HG02571 (cell line): ENCODE measurements around the gene TBX20.
"Not testable (repeated sequence)": the region's sequence is repeated elsewhere in the genome, so short reads cannot be mapped to it uniquely, and the experiment has no call there.

Experiments
- ATAC-seq: cut with Tn5 transposase; IDR thresholded peaks from one replicate; pipeline ENCODE4 v1.9.1; 2021; ENCODE audit warnings: mild to moderate bottlenecking, moderate library complexity; ENCODE audit not compliant: unreplicated experiment

TBX20 gene

DNA sequence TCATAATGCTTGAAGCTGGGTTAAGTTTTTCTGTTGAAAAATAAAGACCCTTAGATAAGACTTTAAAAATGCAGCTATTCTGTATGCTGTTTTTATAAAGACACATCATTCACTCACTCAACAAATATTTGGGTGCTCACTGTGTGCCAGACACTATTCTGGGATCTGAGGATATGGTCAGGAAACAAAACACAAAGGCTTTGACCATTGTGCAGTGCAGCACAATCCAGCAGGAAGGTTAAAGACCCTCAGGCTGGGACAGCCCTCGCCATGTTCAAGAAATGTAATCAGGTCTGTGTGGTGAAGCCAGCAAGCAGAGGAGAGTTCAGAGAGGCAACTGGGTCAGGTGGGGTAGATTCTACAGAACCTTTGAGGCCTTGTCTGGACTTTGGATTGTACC is 31.5 kb downstream of the TBX20 start:
- not testable (repeated sequence) for ATAC-seq

DNA sequence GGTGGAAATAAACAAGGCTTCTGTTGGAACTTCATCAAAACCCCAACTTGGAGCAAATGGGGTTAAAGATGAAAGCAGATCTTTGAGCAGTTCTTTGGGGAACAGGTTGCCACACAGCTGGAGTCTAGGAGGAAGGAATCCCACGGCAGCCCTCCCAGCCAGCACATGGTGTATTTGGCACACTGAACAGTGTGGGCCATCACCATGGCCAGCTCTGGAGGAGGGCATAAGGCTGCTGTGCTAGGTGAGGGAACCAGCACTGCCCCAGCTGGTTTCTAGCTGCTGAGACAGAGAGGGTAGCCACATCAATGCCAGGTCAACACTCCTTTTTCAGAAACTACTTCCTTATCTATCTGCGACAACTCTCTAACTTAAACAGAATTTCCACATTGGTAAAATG is 33.7 kb downstream of the TBX20 start:
- not testable (repeated sequence) for ATAC-seq

DNA sequence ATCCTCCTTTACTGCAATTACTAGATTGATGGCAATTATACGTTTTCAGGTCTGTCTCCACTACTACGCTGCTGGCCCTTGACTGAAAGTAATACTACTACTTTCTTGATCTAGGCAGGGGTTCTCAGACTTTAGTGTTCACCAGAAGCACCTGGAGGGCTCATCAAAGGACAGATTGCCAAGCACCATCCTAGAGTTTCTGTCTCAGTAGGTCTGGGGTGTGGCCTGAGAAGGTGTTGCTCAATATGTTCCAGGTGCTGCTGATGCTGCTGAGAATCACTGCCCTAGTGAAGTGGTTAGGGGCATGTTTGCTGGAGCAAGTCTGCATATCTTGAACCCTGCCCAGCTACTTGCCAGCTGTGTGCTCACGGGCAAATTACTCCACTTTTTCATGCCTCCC is 37.9 kb downstream of the TBX20 start:
- not testable (repeated sequence) for ATAC-seq

DNA sequence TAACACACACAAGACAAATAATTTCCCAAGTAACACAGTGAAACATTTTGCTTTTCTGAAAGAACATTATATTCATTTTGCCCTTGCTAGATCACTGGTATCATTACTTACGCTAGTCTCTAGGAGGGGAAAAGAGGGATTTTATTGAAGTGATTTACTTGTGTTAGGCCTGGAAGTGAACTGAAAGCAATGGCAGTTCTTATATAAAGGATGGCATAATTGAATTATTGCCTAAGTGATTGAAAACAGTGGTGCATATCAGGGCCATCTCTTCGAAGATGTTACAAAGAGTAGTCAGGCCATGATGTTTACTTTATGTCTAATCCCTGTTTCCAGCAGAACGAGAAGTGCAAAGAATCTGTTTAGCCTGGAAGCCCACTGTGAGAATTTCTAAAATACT is 38.8 kb downstream of the TBX20 start:
- ATAC-seq, result not testable (repeated sequence)

DNA sequence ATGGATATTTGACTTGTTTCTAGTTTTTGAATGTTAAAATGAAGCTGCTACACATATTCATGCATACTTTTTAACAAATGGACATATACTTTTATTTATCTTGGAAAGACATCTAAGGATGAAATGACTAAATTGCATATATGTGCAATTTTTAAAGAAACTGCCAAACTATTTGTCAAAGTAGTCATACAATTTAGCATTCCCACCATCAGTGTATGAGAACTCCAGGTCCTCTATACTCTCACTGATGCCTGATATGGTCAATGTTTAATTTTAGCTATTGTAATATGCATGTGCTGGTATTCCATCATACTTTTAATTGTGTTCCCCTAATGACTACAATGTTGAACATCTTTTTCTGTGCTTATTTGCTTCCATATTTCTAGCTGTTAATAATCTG is 47.0 kb downstream of the TBX20 start:
- not testable (repeated sequence) for ATAC-seq

DNA sequence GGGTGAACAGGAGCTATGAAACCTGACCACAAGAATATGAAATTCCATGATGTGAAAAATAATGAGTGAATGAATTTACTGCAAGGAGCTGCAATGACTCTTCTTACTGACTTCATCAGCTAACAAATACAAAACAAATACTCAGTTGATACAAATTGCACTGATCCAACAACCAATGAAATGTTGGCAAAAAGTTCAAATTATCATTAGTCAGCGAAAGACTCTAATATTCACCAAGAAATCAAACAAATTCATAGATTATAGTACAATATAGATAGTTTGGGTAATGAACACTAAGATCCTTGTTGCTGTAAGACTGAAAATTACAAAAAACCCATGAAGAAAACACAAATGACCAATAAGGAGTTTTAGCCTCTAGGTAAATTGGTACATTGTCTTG is 49.0 kb downstream of the TBX20 start:
- ATAC-seq, result not testable (repeated sequence)

DNA sequence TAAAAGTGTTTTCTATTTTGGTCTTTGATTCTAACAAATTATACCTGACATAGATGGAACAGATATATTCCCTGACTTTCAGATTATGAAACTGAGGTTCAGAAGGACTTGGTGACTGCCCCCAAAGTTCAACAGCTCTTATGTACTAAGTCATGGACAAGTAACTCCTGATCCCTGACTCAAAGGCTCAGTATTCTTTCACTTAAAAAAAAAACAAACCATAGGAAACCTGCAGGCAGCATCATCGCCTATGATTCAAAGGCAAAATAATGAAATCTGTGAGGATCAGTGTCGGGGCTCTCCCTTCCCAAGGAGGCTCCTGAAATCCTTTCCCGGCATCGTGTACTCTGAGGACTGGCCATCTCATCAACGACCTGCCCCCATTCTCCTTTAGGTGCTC is 49.9 kb downstream of the TBX20 start:
- ATAC-seq, result not testable (repeated sequence)

DNA sequence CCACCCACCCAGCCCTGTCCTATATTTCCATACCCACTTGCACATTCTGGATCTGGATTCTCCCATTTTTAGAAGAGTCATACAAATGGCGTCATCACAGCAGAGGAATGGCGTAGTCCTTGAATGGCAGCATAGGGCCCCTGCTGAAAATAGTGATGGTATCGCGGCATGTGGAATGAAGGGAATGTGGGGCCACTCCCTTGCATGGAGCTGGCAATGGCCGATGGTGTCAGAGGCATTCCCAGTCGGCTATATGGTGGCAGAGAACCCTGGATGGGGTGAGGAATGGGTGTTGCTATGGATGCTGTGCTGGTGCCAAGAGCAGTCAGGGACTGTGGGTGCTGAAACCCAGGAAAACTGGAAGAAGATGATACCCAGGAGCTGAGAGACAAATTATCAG is 51.5 kb downstream of the TBX20 start:
- not testable (repeated sequence) for ATAC-seq

DNA sequence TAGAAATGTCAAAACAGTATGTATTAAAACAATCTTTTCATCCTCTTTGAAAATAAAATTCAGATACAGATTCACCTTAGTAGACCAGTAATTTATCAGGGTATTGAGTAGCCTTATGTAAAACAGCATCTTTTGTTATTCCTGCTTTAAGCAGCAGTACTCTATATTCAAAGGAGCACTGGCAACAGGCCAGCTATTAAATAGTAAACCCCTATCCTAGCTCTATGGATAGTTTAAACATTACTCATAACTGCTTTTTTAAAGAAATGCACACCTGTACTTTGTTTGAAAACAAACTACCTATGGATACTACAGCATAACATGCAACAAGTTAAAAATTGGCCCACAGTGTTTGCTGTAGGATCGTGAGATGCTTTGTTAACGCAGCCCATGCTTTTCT is 53.7 kb downstream of the TBX20 start:
- ATAC-seq, result not testable (repeated sequence)

DNA sequence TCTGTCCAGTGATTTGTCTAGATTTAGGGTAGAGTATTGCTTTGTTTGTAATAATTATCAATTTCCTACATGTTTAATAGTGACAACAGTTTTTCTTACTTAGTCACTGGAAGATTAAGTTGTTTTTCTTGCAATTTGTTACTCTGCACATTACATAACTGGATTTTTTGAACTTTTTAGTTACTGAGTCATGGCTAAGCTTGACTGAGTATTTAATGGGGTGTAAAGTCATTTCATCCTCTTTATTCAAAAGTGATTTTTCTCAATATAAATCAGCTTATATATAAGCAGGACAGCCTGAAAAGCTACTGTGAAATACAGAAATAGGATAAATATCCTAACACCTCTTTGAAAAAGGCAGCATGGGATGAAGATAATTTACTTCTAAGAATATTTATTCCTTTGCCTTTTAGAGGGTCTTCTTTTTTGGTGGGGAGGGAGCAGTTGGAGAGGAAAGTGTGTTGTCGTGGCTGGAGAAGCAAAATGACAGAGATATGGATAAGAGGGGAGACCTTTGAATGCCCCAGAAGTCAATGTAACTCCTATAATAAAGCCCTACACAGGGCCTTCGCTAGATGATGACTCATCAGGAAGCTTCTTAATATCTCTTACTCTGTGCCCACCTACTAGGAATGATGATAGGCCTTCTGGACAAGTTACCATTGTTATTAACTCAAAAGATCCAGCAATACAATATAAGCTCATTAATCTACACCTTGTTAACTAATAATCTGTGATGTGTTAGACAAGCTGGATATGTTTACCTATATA is 55.3 kb downstream of the TBX20 start:
- ATAC-seq, result not testable (repeated sequence)

DNA sequence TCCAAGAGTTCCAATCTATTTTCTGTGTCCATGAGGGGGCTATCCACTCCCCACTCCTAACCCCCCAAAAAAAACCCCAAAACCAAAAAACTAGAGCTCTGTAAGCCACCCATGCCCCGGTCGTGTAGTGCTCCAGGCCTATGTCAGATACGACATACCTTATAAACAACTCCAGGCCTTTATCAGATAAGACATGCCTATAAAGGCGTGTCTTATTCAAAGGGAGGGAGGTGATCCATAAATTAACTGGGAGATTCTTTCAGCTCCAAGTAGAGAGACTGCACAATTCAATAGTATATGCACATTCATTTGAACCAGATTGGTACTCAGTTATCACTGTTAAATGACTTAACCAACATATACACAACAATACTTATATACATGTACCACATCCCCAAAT is 62.3 kb downstream of the TBX20 start:
- not testable (repeated sequence) for ATAC-seq

DNA sequence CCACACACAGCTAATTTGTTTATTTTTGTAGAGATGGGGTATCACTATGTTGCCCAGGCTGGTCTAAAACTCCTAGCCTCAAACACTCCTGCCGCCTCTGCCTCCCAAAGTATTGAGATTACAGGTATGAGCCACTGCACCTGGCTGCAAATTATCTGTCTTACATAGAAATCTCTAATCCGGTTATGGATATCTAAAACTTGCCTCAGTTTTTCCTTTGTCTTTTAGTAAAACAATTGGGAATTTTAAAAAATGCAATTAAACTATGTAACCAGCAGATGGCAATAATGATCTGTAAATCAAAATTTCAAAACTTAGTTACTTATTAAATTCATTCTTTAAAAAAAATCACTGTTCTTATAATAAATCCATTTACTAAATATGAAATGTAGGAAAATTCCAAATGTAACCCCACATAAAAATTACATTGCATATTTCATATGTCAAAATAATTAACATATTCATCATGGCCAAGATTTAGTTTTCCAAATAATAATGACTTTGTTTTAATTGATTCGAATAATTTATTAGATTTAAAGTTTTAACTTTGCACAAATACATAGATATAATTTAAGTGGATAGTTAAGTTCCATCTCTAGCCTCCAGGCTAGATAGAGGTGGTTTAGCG is 63.6 kb downstream of the TBX20 start:
- ATAC-seq, result not testable (repeated sequence)

DNA sequence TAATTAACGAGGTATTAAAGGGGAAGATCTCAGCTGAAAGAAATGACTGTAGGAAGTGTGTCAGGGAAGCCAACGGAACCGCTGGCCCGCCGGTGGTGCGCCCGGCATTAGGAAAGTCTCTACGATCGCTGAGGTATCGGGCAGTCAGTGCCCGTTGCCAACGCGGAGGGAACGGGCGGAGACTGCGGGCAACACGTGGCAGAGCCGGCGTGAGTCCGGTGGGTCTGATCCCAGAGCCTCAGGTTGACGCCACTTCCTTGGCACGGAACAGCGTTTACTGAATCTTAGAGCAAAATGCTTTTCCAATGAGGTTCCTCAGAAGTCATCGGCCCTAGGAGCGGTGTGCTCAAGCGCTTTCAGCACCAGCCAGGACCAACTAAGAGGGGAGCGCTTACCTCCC is 67.1 kb downstream of the TBX20 start:
- ATAC-seq, result not testable (repeated sequence)

DNA sequence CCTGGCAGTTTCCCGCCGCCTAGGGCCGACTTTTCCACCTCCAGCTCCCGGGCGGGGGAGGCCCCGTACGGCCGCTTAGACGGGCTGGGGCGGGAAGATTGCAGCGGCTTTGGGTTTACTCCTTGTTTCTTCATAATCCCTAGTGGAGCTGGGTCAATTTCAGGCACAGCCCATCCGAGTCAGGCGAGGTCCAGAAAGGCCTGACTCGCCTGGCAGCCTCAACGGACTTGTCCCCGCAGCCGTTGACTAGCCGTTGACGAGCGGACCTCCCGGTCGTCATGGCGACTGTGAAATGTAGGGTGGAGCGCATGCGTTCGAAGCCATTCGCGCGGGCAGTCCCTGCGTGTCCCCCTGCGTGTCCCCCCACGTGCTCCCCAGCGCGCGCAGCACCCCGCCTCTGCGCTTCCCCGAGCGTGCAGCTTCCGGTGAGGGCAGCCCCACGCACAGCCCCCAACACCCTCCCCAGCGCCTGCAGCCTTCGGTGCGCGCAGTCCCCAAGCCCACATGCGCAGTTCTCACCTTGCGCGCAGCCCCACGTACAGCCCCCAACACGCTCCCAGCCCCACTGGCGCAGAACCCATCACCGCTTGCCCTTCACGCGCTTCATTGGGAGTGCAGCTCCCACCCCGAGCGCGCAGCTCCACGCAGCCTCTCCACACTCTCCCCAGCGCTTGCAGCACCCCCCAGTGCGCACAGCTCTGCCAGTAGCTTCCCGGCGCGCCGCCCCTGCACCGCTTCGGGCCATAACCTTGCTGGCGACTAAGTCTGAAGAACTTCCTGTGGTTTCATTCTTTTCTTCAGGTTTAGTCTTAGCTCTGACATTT is 67.8 kb downstream of the TBX20 start:
- ATAC-seq, result no peak

DNA sequence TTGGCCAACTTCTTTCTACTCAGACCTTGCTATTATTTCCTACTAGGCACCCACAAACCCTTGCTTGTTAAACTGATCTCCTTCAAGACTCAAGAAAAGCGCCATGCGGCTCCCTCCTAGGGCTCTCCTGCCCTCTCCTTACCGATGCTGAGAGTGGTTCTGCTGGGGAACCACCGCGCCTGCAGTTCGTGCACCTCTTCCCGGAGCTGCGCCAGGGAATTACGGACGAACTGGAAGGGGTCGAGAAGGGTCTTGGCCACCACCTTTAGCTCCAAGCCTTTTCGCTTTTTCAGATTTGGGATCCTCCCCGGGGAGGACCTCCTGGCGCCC is 68.4 kb downstream of the TBX20 start:
- ATAC-seq, result not testable (repeated sequence)

DNA sequence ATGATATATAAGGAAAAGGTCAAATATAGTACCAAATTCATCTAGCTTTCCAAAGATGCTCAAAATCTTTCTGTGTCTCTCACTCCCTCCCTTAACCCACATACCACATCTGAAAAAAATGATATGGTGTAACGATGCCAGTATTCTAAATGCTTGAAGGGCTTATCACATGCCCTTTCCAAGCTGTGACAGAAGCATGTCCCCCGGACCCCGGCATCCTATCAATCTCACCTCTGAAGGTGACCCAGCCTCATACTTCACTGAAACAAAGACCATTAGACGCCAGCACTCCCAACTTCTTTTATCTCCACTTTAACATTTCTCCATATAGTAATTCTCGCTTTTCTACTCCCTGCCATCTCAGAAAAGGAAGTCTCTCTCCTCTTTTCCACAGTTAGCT is 68.9 kb downstream of the TBX20 start:
- ATAC-seq, result not testable (repeated sequence)

DNA sequence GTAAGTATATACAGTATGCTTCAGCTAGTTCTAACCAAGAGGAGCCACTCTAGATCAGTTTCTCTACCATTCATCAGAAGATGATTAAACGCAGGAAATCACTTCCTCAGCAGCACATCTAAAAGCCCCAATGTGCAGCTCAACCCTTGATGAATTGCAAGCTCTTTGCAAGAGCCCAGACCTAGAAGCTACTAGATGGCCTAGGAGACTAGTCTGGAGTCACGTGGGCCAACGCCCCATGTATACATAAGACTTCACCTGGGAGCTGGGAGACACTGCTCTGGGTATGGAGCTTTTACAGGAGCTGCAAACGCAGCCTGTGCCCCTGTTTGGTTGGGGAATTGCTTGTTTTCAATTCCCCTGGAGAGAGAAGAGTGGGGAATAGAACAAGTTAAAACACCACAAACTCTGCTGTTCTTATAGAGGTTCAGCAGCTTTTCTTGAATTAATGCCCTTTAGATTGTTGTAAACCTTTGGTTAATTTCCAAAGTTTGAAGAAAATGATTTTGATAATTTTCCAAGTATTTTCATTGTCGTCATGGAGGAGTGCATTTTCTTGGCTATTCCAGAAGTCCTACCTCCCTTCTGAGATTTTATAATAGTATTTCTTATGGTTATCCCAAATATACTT is 69.9 kb downstream of the TBX20 start:
- not testable (repeated sequence) for ATAC-seq

DNA sequence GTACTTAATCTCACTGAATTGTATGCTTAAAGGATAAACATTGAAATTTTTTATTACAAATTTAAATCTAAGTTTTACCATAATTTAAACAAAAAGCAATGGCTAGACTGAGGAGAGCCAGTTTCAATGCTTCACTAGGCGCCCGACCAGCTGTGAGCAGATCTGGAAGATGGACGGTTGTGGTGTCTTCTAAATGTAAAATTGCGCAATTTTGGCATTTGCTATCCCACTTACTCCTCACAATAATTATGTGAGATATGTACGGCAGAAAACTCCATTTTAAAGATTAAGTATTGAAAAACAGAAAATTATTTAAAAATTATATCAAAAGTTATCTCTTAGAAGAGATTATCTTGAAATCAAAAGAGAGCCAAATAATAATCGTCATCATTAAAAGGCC is 73.2 kb downstream of the TBX20 start:
- ATAC-seq, result not testable (repeated sequence)

DNA sequence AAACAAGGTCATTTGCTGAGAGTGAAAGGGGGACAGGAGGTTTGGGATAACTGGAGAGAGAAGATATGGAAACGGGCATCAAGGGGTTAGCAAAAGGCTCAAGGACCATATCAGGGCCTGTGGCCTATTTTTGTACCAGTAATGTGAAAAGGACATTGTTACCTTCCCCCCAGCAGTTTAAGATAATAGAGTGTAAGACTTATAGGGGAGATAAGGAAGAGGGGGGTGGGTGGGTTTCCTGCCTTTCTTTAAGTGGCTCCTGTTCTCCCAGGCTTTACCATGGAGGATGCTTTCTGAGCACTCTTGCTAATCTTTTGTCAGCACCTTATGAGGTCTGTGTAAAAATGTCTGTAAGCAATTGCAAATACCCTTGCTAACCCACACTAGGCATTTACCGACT is 80.7 kb downstream of the TBX20 start:
- not testable (repeated sequence) for ATAC-seq

DNA sequence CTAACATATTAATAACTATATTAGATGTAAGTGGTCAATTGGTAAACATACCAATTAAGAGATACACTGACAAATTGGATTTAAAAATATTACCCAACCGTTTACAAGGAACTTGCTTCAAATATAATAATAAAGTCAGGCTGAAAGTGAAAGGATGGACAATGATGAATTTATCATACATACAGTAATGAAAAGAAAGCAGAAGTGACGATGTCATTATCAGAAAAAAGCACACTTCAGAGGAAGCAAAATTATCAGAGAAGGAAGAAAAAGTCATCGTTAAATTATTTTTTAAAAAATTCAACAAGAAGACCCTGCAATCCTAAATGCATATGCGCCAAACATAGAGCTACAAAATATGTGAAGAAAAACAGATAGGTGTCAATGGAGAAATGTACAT is 81.8 kb downstream of the TBX20 start:
- not testable (repeated sequence) for ATAC-seq

DNA sequence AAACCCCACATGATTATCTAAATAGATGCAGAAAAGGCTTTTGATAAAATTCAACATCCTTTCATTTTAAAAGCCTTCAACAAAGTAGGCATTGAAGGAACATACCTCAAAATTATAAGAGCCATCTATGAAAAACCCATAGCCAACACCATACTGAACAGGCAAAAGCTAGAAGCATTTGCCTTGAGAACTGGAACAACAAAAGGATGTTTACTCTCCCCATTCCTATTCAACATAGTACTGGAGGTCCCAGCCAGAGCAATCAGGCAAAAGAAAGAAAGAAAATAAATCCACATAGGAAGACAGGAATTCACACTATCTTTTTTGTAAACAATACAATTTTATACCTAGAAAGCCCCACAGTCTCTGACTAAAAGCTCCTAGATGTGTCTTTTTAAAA is 86.2 kb downstream of the TBX20 start:
- ATAC-seq, result not testable (repeated sequence)
